ENCODE data around the gene PPP1R1C. TPM values are rescaled to one million over a fixed set of nuclear protein-coding genes. Genes with fewer than 3 reads are reported as not detected.

The PPP1R1C gene
- total RNA-seq, 2 experiments from 2014 or later, result not detected

GRCh38 chr2:182142062-182142461 lies 156.4 kb downstream of the PPP1R1C start:
- intact Hi-C loops (cut with micrococcal nuclease; ENCODE audit: unreplicated experiment), result no loop called here
- Histone ChIP-seq H2AFZ (ENCODE audit: low read length) (no peak overlapping the region), H3K4me2 (ENCODE audit: low read length) (no peak overlapping the region), H3K27ac (ENCODE audit: low read depth, low read length, poor library complexity, severe bottlenecking) (no peak overlapping the region), H3K79me2 (ENCODE audit: insufficient read depth, low read depth, low read length) (no peaks in the 10 kb centered on the region), H3K4me3 (ENCODE audit: low read depth, low read length, poor library complexity, severe bottlenecking) (no peak overlapping the region), H4K20me1 (ENCODE audit: insufficient read depth, low read length) (no peaks in the 10 kb centered on the region), H3K4me1 (ENCODE audit: insufficient read depth, low read length, poor library complexity, severe bottlenecking) (no peaks in the 10 kb centered on the region), H3K9me3 (ENCODE audit: low read length) (no peaks in the 10 kb centered on the region), H3K9me2 (ENCODE audit: insufficient read depth, low read length) (no peaks in the 10 kb centered on the region), H3K36me3 (ENCODE audit: insufficient read depth, low read length) (no peaks in the 10 kb centered on the region)
- ChIA-PET CTCF (ENCODE audit: unreplicated experiment) (no interaction called here), POLR2A (interaction anchor here (0.5 to 0.7 kb wide), 2 partner anchors 278 to 834 kb away, joined by 3 read pairs; no protein-coding TSS in a partner anchor)
- TF ChIP-seq EZH2phosphoT487 (IDR thresholded peaks at IDR 0.05; ENCODE audit: borderline replicate concordance, low read depth, low read length), result no peak
- TF ChIP-seq, protein P1, sequence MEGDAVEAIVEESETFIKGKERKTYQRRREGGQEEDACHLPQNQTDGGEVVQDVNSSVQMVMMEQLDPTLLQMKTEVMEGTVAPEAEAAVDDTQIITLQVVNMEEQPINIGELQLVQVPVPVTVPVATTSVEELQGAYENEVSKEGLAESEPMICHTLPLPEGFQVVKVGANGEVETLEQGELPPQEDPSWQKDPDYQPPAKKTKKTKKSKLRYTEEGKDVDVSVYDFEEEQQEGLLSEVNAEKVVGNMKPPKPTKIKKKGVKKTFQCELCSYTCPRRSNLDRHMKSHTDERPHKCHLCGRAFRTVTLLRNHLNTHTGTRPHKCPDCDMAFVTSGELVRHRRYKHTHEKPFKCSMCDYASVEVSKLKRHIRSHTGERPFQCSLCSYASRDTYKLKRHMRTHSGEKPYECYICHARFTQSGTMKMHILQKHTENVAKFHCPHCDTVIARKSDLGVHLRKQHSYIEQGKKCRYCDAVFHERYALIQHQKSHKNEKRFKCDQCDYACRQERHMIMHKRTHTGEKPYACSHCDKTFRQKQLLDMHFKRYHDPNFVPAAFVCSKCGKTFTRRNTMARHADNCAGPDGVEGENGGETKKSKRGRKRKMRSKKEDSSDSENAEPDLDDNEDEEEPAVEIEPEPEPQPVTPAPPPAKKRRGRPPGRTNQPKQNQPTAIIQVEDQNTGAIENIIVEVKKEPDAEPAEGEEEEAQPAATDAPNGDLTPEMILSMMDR (conservative IDR thresholded peaks at IDR 0.05; ENCODE audit: low read length), result no peak
- no peak for DNase-seq (ENCODE audit: low spot score)
- no TSS peak for BruUV-seq (replicated peaks)

- Histone ChIP-seq H3K4me2 (ENCODE audit: low read length) (no peak overlapping the region), H3K79me2 (ENCODE audit: insufficient read depth, low read depth, low read length) (no peaks in the 10 kb centered on the region), H2AFZ (ENCODE audit: low read length) (no peak overlapping the region), H3K4me1 (ENCODE audit: insufficient read depth, low read length, poor library complexity, severe bottlenecking) (no peaks in the 10 kb centered on the region), H3K9me3 (ENCODE audit: low read length) (no peaks in the 10 kb centered on the region), H4K20me1 (ENCODE audit: insufficient read depth, low read length) (no peaks in the 10 kb centered on the region), H3K36me3 (ENCODE audit: insufficient read depth, low read length) (no peaks in the 10 kb centered on the region), H3K27ac (ENCODE audit: low read depth, low read length, poor library complexity, severe bottlenecking) (no peak overlapping the region), H3K4me3 (ENCODE audit: low read depth, low read length, poor library complexity, severe bottlenecking) (no peak overlapping the region), H3K9me2 (ENCODE audit: insufficient read depth, low read length) (no peaks in the 10 kb centered on the region)
- TF ChIP-seq EZH2phosphoT487 (IDR thresholded peaks at IDR 0.05; ENCODE audit: borderline replicate concordance, low read depth, low read length), result no peak
- TF ChIP-seq, protein P1 (conservative IDR thresholded peaks at IDR 0.05; ENCODE audit: low read length), result no peak
- intact Hi-C loops (cut with micrococcal nuclease; ENCODE audit: unreplicated experiment), result no loop called here
- ChIA-PET CTCF (ENCODE audit: unreplicated experiment) (no interaction called here), POLR2A (no interaction called here)
- BruUV-seq (replicated peaks), result no TSS peak
- DNase-seq (ENCODE audit: low spot score), result no peak
Observed at GRCh38 chr2:182144041-182144775, 158.6 kb downstream of the PPP1R1C start.

- Histone ChIP-seq H3K9me2 (ENCODE audit: insufficient read depth, low read length) (no peaks in the 10 kb centered on the region), H3K4me2 (ENCODE audit: low read length) (no peak overlapping the region), H3K79me2 (ENCODE audit: insufficient read depth, low read depth, low read length) (no peaks in the 10 kb centered on the region), H4K20me1 (ENCODE audit: insufficient read depth, low read length) (no peaks in the 10 kb centered on the region), H3K36me3 (ENCODE audit: insufficient read depth, low read length) (no peaks in the 10 kb centered on the region), H3K4me1 (ENCODE audit: insufficient read depth, low read length, poor library complexity, severe bottlenecking) (no peaks in the 10 kb centered on the region), H3K9me3 (ENCODE audit: low read length) (no peaks in the 10 kb centered on the region), H2AFZ (ENCODE audit: low read length) (no peak overlapping the region), H3K27ac (ENCODE audit: low read depth, low read length, poor library complexity, severe bottlenecking) (no peak overlapping the region), H3K4me3 (ENCODE audit: low read depth, low read length, poor library complexity, severe bottlenecking) (no peak overlapping the region)
- DNase-seq (ENCODE audit: low spot score), result no peak
- BruUV-seq (replicated peaks), result no TSS peak
- intact Hi-C loops (cut with micrococcal nuclease; ENCODE audit: unreplicated experiment), result no loop called here
- ChIA-PET POLR2A (interaction anchor here (1.5 kb wide), 1 partner anchor 28 kb away, joined by 3 read pairs; no protein-coding TSS in a partner anchor), CTCF (ENCODE audit: unreplicated experiment) (no interaction called here)
- TF ChIP-seq, protein P1 (conservative IDR thresholded peaks at IDR 0.05; ENCODE audit: low read length), result no peak
- TF ChIP-seq EZH2phosphoT487 (IDR thresholded peaks at IDR 0.05; ENCODE audit: borderline replicate concordance, low read depth, low read length), result no peak
Observed at GRCh38 chr2:182144776-182145165, 159.1 kb downstream of the PPP1R1C start.
